Endothelial cell of hepatic sinusoid (primary cell): Measurements from ENCODE around the gene RNF207.

Source experiments
- in situ Hi-C: cut with HindIII; loops from 2 replicates; pipeline ENCODE4 v1.10.0; 2017; ENCODE audit warnings: low sequenced_read_pairs

Gene RNF207

DNA sequence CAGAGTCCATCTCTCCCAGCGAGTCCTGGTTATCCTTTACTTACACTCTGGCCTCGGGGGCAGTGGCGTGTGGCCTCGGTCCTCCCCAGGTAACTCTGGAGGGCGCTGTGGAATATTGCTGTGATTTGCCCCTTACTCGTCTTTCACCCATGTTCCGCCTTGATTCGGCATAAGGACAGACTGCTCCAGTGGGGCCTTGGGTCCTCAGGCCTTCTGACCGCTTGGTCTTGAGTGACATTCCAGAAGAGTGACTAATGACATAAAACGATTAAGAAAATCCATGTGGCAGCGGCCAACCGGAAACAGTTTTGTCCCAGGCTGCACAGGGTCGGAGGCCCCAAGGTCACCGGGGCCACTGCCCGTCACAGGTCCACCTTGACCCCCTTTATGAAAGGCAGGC, 18.8 kb downstream of the RNF207 start:
- in situ Hi-C loops, result no loop called here

DNA sequence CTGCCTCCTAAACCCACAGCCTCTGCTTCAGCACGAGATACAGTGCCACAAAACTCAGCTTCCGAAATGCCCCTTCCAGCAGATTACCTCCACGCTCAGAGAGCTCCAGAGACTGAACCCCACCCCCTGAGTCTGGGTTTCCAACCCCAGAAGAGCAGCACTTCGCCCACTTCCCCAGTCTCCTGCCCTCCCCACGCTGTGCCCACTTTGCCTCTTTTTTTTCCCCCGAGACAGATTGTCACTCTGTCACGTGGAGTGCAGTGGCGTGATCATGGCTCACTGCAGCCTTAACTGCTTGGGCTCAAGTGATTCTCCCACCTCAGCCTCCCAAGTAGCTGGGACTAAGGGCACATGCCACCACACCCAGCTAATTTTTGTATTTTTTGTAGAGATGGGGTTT, 19.7 kb downstream of the RNF207 start:
- in situ Hi-C loops, result no loop called here

DNA sequence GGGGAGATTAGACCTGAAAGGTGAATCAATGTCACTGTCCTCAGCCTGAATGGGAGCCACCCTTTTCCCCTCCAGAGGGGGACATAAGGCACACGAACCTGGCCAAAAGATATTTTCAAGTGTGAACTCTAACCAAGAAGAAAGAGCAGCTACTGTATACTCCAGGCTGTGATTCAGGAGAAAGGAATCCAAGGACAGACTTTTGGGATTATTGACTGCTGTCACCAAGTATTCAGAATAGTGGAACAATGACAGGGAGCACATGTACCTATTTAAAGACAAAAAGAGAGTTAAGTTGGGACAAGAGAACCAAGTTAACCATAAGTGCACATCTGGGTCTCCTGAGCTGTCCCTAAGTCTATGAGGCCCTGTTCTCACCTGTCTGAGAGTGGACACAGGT, 27.5 kb downstream of the RNF207 start:
- in situ Hi-C loops, result no loop called here

DNA sequence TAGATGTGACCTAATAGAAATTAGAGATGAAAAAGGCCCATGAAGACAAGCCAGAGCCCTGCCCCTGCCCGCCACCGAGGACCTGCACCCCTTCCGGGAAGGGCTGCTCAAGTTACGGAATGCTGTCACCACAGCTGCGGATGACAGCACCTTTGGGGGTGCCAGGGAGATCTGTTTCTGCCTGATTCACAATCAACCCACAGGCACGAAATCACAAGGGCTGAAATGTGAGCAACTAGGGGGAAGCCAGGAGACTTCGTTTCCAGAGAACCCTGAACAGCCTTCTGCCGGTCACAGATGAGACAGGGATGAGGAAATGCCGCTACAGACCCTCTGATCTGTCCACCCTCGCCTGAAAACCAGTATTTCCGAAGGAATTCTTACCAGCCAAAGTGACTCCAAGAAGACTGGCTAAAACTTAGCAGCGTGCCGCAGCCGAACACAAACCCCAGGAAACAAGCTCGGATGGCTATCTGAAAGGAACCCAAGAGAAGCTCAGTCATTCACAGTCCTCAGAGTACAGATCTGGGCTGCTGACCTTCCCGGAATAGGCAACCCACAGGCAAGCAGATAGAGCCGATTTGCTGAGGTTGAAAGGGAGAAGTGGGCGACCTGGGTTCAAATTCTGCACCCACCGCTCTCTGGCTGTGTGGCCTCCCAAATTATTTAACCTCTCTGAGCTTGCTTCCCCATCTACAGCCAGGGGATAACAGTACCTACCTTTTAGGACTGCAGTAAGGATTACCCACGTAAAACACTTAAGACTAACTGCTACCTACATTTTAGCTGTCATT, 28.8 kb downstream of the RNF207 start:
- in situ Hi-C loops, result no loop called here

DNA sequence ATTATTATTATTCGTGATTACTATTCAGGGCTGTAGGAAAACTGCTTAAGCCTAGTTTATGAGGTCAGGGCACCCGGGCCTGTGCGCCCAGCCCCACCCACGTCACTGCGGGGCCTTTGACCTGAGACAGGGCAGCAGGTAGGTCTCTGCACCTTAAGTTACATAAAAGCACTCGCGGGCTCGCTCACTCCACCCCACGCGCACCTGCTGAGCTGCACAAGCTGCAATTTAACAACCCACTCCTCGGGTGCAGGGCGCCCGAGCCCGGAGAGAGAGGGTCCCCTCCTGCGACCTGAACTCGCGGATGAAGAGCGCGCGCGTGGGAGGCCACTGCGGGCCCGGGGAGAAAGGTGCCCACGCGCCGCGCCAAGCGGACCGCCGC, 29.4 kb downstream of the RNF207 start:
- in situ Hi-C loops, result no loop called here

DNA sequence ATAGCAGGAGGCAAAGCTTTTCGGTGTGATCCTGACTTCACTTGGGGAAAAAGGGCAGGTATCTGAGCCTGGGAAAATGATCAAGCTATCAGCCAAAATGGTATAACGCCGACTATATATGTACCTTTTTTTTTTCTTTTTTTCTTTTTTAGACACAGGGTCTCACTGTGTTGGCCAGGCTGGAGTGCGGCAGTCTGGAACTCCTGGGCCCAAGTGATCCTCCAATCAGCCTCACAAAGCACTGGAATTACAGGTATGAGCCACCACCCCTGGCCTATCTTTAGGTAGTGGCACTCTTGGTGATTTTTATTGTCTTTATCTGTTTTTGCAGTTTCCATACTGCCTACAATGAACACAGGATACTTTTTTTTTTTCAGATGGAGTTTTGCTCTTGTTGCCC, 31.2 kb downstream of the RNF207 start:
- in situ Hi-C loops, result no loop called here

DNA sequence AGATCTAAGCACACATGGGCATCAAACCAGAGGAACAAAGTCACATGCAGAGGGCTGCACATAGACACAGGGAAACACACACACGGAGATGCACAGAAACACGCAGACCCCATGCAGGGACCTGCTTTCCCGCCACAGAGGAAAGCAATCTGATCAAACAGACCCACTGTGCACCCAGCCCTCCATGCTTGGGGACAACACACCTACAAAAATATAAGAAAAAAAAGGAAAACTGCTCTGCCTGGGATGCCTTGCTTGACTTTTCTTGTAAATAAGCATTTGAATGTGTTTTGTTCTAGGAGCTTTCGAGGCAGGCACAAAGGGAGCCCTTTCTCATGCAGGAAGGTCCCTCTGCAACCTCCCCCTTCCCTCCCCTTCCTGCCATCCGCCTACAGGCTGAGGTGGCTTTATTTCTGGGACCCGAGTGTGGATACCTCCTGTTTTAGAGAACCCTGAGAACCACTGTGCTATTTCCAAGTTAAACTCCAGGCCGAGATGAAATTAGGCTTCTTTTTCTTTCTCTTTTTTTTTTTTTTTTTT, 33.4 kb downstream of the RNF207 start:
- in situ Hi-C loops, result no loop called here

DNA sequence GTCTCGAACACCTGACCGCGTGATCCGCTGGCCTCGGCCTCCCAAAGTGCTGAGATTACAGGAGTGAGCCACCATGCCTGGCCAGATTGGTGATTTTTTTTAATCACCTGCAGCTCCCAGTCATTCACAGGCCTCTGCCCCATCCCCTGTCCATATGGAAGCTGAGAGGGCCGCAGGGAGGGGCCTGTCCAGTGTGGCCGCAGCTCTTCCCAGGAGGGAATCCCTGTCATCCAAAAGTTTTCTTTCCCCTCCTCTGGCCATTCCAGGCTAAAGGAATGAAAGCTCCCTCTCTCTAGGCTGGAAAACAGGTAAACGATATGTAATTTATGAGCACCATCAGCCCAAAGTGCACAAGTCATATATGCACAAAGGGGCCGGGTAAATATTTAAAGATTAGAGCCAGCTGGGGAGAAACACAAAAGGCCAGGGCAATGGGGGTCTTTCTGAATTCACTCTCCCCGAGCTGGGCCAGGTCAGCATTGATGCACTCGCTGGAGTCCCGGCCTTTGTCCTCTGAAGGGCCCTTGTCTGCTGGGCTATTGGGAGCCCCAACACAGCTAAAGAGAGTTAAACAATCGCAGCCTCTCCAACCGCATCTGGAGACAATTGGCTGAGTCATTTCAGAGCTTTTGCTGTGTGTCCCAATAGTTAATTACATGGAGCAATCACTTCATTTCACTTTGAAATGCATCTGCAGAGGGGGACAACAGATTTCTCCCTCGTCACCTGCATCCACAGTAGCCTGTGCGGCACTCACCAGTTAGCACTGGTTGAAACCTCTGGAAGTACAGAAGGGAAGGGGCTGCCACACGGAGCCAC, 34.2 kb downstream of the RNF207 start:
- in situ Hi-C loops, result loop anchor here (10.0 kb wide), 1 partner anchor 125 kb away; no protein-coding TSS in a partner anchor

DNA sequence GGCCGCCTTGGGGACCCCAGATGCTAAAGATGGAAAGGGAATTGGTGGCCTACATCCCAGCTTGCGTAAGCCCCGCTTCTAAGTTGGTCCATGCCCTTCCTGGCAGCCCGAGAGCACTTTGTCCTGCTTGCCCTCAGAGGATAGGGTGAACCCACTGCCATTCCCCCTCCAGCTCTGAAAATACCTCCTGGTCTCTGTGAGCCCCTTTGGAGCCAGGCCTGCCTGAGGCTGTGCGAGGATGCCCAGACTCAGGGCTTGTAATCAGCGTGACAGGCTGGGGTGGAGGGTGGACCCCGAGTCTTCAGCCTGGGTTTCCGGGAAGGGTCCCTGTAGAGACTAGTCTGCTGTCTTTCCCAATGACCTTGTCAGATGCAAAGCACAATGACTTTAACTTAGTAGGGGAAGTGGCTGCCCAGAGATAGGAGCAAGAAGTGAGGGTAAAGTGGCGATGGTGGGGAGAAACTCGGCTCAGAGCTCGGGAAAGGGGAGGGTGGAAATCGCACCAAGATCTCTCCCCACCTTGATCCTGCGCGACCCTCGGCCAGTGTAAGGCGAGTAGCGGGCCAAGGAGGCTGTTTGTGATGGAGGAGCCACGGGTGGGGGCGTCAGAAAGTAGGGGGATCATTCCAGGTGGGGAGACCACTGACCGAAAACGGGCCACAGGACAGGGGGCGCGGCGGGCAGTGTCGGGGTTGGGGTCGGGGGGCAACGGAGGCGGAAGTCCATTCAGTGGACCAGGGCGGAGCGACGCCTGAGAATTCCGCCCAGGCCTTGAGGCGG, 35.4 kb downstream of the RNF207 start:
- in situ Hi-C loops, result loop anchor here (10.0 kb wide), 1 partner anchor 124 kb away; no protein-coding TSS in a partner anchor

DNA sequence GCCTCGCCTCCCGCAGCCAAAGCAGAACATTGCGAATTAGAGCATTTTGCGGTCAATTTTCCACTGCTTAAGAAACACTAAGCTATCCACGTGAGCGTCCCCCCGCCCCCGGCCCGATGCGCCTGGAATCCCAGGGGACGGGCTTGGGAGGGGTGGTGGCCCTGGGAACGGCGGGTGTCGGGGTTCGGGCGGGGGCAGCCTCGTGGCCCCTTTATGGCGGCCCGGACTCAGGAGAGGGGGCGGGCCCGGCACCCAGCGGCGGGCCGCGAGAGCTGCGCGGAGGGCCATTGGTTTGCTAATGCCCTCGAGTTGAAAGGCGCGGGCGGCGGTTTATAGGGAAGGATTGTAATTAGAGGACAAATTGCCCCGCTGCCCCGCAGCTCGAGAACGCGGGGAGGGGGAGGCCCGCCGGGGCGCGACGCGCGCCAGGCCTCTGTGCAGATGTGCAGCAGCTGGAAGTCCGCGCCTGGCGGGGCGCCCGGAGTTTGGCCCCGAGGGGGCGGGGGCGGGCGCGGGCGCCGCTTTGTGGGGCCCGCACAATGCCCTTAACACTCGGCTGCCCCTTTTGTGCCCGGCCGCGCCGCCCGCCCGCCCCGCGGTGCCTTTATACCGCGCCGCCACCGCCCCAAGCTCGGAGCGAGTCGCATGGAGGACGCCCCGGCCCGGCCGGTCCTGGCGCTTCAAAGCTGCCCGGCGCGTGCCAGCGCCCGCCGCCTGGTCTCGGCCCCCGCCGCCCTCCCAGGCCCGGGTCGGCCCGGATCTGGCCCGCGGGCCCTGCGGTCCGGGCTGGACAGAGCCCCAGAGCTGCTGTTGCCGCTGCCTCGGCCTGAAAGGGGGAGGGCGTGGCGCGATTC, 36.2 kb downstream of the RNF207 start:
- in situ Hi-C loops, result loop anchor here (10.0 kb wide), 1 partner anchor 123 kb away; no protein-coding TSS in a partner anchor

DNA sequence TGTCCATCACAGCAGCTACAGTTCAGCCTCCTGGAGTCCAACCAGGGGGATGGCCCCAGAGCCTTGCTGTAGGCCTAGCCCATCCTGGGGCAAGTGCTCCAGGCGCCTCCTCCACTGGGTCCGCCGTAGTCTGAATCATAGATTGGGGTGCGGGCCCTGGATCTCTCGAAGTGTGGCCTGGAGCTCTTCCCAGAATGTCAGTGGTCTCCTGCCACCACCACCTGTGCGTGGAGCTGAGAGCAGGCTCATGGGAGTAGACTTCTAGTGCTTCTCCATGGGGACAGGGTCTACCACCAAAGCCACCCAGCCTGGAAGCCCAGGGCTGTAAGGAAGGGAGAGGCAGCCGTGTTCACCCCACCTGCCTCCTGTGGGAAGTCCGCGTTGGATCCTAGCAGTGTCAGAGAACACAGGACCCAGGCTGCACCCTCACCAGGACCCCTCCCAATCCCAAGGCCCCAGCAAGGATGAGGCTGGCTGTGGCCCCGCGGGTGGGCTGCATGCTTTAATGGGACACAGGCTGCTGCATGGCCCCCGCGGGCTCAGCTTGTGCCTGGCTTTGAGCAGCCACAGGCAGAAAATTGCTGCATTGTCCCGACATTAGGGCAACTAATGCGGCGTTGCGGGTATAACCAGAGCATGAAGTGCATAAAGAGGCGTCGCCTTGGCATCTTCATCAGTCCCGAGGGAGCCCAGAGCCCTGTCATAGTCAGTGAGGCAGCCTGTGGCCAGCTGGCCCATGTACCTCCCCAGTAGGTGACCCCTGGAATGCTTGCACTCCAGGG, 37.3 kb downstream of the RNF207 start:
- in situ Hi-C loops, result loop anchor here (10.0 kb wide), 1 partner anchor 122 kb away; no protein-coding TSS in a partner anchor

DNA sequence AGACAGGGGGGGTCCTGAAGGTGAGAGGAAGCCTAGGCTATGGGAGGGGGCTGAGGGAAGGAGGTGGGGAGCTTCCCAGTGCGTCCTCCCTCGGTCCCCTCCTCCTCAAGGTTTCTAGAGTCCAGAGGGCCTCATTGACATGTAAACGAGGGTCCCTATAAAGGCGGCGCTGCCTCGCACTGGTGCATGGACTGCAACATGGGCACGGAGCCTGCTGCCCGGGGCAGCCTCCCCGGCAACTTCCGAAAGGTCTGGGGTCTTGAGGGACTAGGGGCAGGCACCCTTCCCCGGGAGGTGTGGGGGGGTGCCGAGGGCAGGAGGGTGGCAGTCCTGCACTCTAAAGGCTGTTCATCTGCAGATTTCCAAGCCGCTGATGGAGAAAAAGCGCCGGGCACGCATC, 38.1 kb downstream of the RNF207 start, which contains the start of gene HES3:
TSS of gene HES3 (plus strand) at position 187 of the 400 bp plus-strand sequence. CDS start at position 374, 187 bp downstream.
- in situ Hi-C loops, result loop anchor here (10.0 kb wide), 1 partner anchor 121 kb away; no protein-coding TSS in a partner anchor

DNA sequence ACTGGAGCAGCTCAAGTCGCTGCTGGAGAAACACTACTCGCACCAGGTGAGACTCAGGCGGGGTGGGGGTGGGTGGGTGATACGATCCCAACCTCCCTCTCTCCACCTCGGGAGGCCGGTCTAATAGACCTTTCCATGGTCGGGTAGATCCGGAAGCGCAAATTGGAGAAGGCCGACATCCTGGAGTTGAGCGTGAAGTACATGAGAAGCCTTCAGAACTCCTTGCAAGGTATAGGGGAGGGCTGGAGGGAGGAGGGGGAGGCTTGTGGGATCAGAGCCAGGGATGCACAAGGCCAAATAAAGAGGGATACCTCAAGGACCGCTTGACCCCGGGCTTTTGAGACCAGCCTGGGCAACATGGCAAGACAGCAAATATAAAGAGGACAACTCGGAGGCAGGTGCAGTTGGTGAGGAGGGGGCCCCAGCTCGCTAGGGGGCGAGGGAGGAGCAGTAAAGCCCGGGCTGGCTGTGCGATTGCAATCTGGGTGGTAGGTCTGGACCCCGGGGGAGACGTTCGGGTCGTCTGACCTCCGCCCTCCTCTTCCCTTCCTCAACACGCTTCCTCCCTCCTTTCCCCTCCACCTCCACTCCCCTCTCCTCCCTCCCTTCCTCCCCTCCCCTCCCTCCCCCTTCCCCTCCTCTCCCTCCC, 38.6 kb downstream of the RNF207 start:
- in situ Hi-C loops, result loop anchor here (10.0 kb wide), 1 partner anchor 120 kb away; no protein-coding TSS in a partner anchor

DNA sequence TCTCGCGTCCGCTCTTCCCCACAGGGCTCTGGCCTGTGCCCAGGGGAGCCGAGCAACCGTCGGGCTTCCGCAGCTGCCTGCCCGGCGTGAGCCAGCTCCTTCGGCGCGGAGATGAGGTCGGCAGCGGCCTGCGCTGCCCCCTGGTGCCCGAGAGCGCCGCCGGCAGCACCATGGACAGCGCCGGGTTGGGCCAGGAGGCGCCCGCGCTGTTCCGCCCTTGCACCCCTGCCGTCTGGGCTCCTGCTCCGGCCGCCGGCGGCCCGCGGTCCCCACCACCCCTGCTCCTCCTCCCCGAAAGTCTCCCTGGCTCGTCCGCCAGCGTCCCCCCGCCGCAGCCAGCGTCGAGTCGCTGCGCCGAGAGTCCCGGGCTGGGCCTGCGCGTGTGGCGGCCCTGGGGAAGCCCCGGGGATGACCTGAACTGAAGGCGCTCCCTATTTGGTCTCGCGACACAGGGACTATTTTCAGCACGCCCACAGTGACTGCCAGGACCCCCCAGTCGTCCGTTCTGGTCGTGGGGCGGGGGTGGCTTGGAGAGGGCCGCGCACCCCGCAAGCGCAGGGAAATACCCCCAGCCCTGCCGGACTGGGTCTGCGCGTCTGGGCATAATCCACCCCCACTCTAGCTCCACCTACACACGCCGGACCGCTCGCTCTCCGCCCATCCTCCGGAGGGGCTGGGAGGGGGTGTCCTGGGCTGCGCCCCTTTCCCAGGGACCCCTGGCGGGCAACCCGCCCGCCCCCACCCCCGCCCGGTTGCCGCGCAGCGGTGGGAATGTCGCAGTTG, 39.4 kb downstream of the RNF207 start:
- in situ Hi-C loops, result loop anchor here (10.0 kb wide), 1 partner anchor 120 kb away; no protein-coding TSS in a partner anchor

DNA sequence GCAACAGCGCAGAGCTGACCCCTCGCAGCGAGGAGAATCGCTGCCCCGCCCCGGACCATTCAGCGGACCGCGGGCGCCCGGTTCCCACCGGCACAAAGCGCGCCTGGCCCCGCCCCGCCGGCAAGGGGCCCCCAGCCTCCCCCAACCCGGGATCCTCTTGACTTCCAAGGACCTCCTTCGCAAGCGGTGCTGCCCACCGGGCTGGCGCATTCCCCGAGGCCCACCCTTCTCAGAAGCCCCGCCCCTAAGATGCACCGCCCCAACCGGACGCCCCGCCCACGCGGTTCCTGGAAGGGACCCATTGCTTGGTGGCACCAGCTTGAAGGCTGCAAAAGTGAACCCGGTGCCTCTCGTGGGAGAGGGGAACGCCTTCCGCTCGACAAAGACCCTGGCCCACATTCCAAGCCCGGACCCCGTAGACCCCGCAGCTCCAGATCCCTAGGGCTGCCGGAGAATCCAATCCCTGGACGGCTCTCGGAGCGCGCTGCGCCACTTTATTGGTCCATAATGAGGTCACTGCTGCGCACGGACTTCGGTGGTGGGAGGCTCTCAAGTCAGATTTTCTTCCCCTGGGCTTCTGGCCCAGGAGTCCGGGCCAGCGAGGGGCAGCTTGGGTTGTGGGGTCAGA, 40.1 kb downstream of the RNF207 start:
- in situ Hi-C loops, result loop anchor here (10.0 kb wide), 1 partner anchor 119 kb away; no protein-coding TSS in a partner anchor

DNA sequence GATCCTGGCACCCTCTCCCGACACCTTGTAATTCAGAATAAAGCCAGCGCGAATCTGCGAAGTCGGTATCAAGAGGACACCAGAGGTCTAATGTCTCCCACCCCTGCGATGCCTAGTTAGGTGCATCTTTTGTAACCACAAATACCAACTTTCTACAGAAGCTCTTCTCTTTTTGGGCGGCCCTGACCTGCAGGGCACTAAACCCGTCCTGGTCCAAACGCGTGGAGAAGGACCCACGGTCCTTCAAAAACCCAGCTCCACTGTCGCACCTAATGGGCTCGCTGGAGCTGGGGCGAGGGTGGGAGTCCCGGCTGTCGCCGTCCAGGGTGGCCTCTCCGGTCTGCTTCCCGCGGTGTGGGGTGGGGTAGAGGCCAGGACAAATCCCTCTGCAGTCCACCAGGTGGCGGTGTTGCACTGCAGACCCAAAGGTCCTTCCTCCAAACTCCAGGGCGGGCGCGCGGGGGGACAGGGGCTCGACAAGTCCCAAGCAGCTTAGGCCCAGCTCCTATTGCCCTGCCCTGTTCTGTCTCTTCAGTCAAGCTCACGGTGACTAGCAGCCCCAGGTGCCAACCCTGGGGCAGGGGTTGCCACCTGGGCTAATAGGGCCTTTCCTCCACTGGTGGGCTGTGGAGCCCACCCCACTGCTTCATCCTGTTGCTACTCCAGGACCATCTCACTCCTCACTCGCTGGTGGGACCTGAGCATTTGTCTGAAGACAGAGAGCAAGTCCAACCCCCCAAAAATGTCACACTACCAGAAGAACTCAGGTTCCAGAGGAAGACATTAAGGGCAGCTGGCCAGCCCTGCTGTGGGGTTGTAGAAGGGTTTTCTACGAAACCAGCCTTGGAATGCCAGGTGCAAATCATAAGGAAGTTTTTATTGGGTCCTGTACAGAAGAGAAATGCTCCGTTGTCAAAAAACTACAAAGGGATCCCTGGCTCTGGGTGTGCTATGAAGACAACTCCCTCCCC, 40.9 kb downstream of the RNF207 start:
- in situ Hi-C loops, result loop anchor here (10.0 kb wide), 1 partner anchor 118 kb away; no protein-coding TSS in a partner anchor
